ENCODE data around the gene ACE. TPM values are rescaled to one million over a fixed set of nuclear protein-coding genes. Genes with fewer than 3 reads are reported as not detected.

ACE gene
- total RNA-seq, 2 donors from 2014 or later: 38.3 to 45.2 TPM

GRCh38 chr17:63433746-63434591 is 42.9 kb upstream of the ACE start:
- intact Hi-C loops (cut with DNase I): no loop called here
- peaks cover 14% of the 10 kb centered on the region for H3K4me1 ChIP-seq
- H3K9me3 ChIP-seq: no peaks in the 10 kb centered on the region

GRCh38 chr17:63434951-63435571 is 41.8 kb upstream of the ACE start:
- no peak overlapping the region for H3K4me3 ChIP-seq
- TF ChIP-seq CTCF (IDR thresholded peaks at IDR 0.05): no peak
- peak overlapping the region; percentile 33 for H3K27ac ChIP-seq
- DNase-seq: peak; percentile 88
- no peaks in the 10 kb centered on the region for H3K9me3 ChIP-seq
- intact Hi-C loops (cut with DNase I): no loop called here
- no peaks in the 10 kb centered on the region for H3K27me3 ChIP-seq
- H3K9ac ChIP-seq (ENCODE audit: low read depth in 2 of 2, low read length in 2 of 2): peak overlapping the region in 1 of 2 donors; percentile 14
- peaks cover 14% of the 10 kb centered on the region for H3K4me1 ChIP-seq
- no peaks in the 10 kb centered on the region for H3K36me3 ChIP-seq

More at GRCh38 chr17:63433746-63434591, 42.9 kb upstream of the ACE start:
- Histone ChIP-seq H3K9ac (ENCODE audit: low read depth in 2 of 2, low read length in 2 of 2) (peak overlapping the region in 1 of 2 donors; percentile 59), H3K27ac (peak overlapping the region; percentile 75), H3K27me3 (no peaks in the 10 kb centered on the region), H3K36me3 (no peaks in the 10 kb centered on the region), H3K4me3 (no peak overlapping the region)
- DNase-seq: peak; percentile 57
- no peak for TF ChIP-seq CTCF (IDR thresholded peaks at IDR 0.05)

GRCh38 chr17:63435681-63436522 is 41.0 kb upstream of the ACE start:
- Histone ChIP-seq H3K27me3 (no peaks in the 10 kb centered on the region), H3K4me3 (no peak overlapping the region), H3K9ac (ENCODE audit: low read depth in 2 of 2, low read length in 2 of 2) (peak overlapping the region in 1 of 2 donors; percentile 14), H3K9me3 (no peaks in the 10 kb centered on the region), H3K27ac (peak overlapping the region; percentile 33), H3K4me1 (peaks cover 14% of the 10 kb centered on the region), H3K36me3 (no peaks in the 10 kb centered on the region)
- TF ChIP-seq CTCF (IDR thresholded peaks at IDR 0.05): no peak
- DNase-seq: peak; percentile 58
- intact Hi-C loops (cut with DNase I): no loop called here

- intact Hi-C loops (cut with DNase I): no loop called here
- DNase-seq: no peak
- H3K27ac ChIP-seq: no peak overlapping the region
- H3K9ac ChIP-seq (ENCODE audit: low read depth in 2 of 2, low read length in 2 of 2): no peak overlapping the region
- no peaks in the 10 kb centered on the region for H3K27me3 ChIP-seq
- no peak for TF ChIP-seq CTCF (IDR thresholded peaks at IDR 0.05)
- no peaks in the 10 kb centered on the region for H3K9me3 ChIP-seq
- H3K4me3 ChIP-seq: no peak overlapping the region
- peaks cover 14% of the 10 kb centered on the region for H3K4me1 ChIP-seq
- H3K36me3 ChIP-seq: no peaks in the 10 kb centered on the region
Observed at GRCh38 chr17:63436523-63437110, 40.2 kb upstream of the ACE start.

Measured in colonic mucosa (tissue), 4 donors.